ENCODE results near the gene CPED1. TPM values are rescaled to one million over a fixed set of nuclear protein-coding genes. Genes with fewer than 3 reads are reported as not detected.

CPED1 gene
- total RNA-seq, 1 experiment from 2014 or later = 0.39 TPM

- Histone ChIP-seq H3K36me3 (ENCODE audit: control insufficient read depth, insufficient read depth, low read length) (no peaks in the 10 kb centered on the region), H3K9me3 (ENCODE audit: control insufficient read depth, insufficient read depth, low read depth, low read length) (no peaks in the 10 kb centered on the region), H3K27ac (ENCODE audit: low read length) (no peak overlapping the region), H3K27me3 (ENCODE audit: control insufficient read depth, insufficient read depth, low read length) (peaks cover 12% of the 10 kb centered on the region), H3K4me1 (ENCODE audit: control insufficient read depth, insufficient read depth, low read length) (no peaks in the 10 kb centered on the region), H3K4me3 (ENCODE audit: low read depth in 2 of 2, low read length in 2 of 2) (no peak overlapping the region)
- intact Hi-C loops (cut with micrococcal nuclease; ENCODE audit: unreplicated experiment) (no loop called here), in situ Hi-C loops (cut with HindIII; ENCODE audit: low pct_unique_long_range_greater_than_20kb, low sequenced_read_pairs) (no loop called here)
- POLR2A ChIA-PET = no interaction called here
- ATAC-seq = no peak
- no TSS peak for BruUV-seq (replicated peaks)
- CTCF ChIA-PET = interaction anchor here (1.1 kb wide), 1 partner anchor 12 kb away, joined by 3 read pairs; no protein-coding TSS in a partner anchor
- no peak for TF ChIP-seq POLR2AphosphoS5 (IDR thresholded peaks at IDR 0.05; ENCODE audit: low read depth, low read length)
- TF ChIP-seq REST (IDR thresholded peaks at IDR 0.05; ENCODE audit: insufficient read depth in 1 of 2, low read depth in 2 of 2, low read length in 1 of 2) = no peak
- TF ChIP-seq CTCF (IDR thresholded peaks at IDR 0.05) = no peak
- TF ChIP-seq SIN3A (IDR thresholded peaks at IDR 0.05; ENCODE audit: borderline replicate concordance, insufficient read depth, low read depth, low read length) = no peak
- DNase-seq (ENCODE audit: low read depth, low spot score) = no peak
Observed at GRCh38 chr7:120998996-120999565, 10.6 kb downstream of the CPED1 start.

GRCh38 chr7:121000081-121000983 lies 11.8 kb downstream of the CPED1 start:
- no peak for ATAC-seq
- no peaks in the 10 kb centered on the region for H3K9me3 ChIP-seq (ENCODE audit: control insufficient read depth, insufficient read depth, low read depth, low read length)
- no TSS peak for BruUV-seq (replicated peaks)
- CTCF ChIA-PET = no interaction called here
- H3K4me3 ChIP-seq (ENCODE audit: low read depth in 2 of 2, low read length in 2 of 2) = no peak overlapping the region
- POLR2A ChIA-PET = no interaction called here
- H3K27ac ChIP-seq (ENCODE audit: low read length) = no peak overlapping the region
- in situ Hi-C loops (cut with HindIII; ENCODE audit: low pct_unique_long_range_greater_than_20kb, low sequenced_read_pairs) (no loop called here), intact Hi-C loops (cut with micrococcal nuclease; ENCODE audit: unreplicated experiment) (no loop called here)
- H3K27me3 ChIP-seq (ENCODE audit: control insufficient read depth, insufficient read depth, low read length) = peaks cover 12% of the 10 kb centered on the region
- H3K4me1 ChIP-seq (ENCODE audit: control insufficient read depth, insufficient read depth, low read length) = no peaks in the 10 kb centered on the region
- no peak for DNase-seq (ENCODE audit: low read depth, low spot score)
- no peaks in the 10 kb centered on the region for H3K36me3 ChIP-seq (ENCODE audit: control insufficient read depth, insufficient read depth, low read length)
- TF ChIP-seq TCF7L2 (IDR thresholded peaks at IDR 0.05; ENCODE audit: low read depth, low read length) (no peak), CTCF (IDR thresholded peaks at IDR 0.05) (no peak), POLR2AphosphoS5 (IDR thresholded peaks at IDR 0.05; ENCODE audit: low read depth, low read length) (no peak), SIN3A (IDR thresholded peaks at IDR 0.05; ENCODE audit: borderline replicate concordance, insufficient read depth, low read depth, low read length) (no peak), REST (IDR thresholded peaks at IDR 0.05; ENCODE audit: insufficient read depth in 1 of 2, low read depth in 2 of 2, low read length in 1 of 2) (no peak)
